Neural progenitor cell (in vitro differentiated cells): ENCODE data around the gene GDI1. TPM values are rescaled to one million over a fixed set of nuclear protein-coding genes. Genes with fewer than 3 reads are reported as not detected.

Experiments used
- DNase-seq: peaks from one replicate; pipeline ENCODE4 v3.0.0-alpha.2; 2016; ENCODE audit warnings: low spot score
- H2AFZ ChIP-seq: fragments of 200-600 bp; sonication (generic); replicated peaks from 2 replicates; pipeline ENCODE4 v1.6.1; 2016; ENCODE audit warnings: antibody characterized with exemption
- H3F3A ChIP-seq: fragments of 200-600 bp; sonication (generic); 2 replicates; pipeline ENCODE4 v1.6.1; 2016; ENCODE audit warnings: antibody characterized with exemption, low read depth
- H3K27ac ChIP-seq: fragments of 200-600 bp; sonication (generic); 2 replicates; pipeline ENCODE4 v1.5.1; 2016; ENCODE audit warnings: mild to moderate bottlenecking
- H3K27me3 ChIP-seq: fragments of 200-600 bp; sonication (generic); 2 replicates; pipeline ENCODE4 v1.6.1; 2016; ENCODE audit warnings: mild to moderate bottlenecking, moderate library complexity
- H3K36me3 ChIP-seq: fragments of 200-600 bp; sonication (generic); 2 replicates; pipeline ENCODE4 v1.5.1; 2016
- H3K4me1 ChIP-seq: fragments of 200-600 bp; sonication (generic); 2 replicates; pipeline ENCODE4 v1.6.1; 2016; ENCODE audit warnings: mixed run types
- H3K4me2 ChIP-seq: fragments of 200-600 bp; sonication (generic); 2 replicates; pipeline ENCODE4 v1.6.1; 2016
- H3K4me3 ChIP-seq: fragments of 200-600 bp; sonication (generic); 2 replicates; pipeline ENCODE4 v1.5.1; 2016
- H3K79me2 ChIP-seq: fragments of 200-600 bp; sonication (generic); 2 replicates; pipeline ENCODE4 v1.6.1; 2016; ENCODE audit warnings: low read depth
- H3K9ac ChIP-seq: fragments of 200-600 bp; sonication (generic); 2 replicates; pipeline ENCODE4 v1.6.1; 2016
- H3K9me3 ChIP-seq: fragments of 200-600 bp; sonication (generic); 2 replicates; pipeline ENCODE4 v1.5.1; 2016; ENCODE audit warnings: low read depth
- H4K20me1 ChIP-seq: fragments of 200-600 bp; sonication (generic); 2 replicates; pipeline ENCODE4 v1.6.1; 2016; ENCODE audit warnings: low read depth
- H3K27ac Mint-ChIP-seq: 3 replicates; pipeline ENCODE4 v1.8.0; 2021; ENCODE audit warnings: mixed read lengths
- H3K27me3 Mint-ChIP-seq: 2 replicates; pipeline ENCODE4 v1.8.0; 2022; ENCODE audit warnings: low read depth, mild to moderate bottlenecking, inconsistent platforms, moderate library complexity, mixed read lengths; ENCODE audit not compliant: insufficient read depth
- H3K36me3 Mint-ChIP-seq: 3 replicates; pipeline ENCODE4 v1.8.0; 2021; ENCODE audit warnings: mixed read lengths
- H3K4me1 Mint-ChIP-seq: 3 replicates; pipeline ENCODE4 v1.8.0; 2021; ENCODE audit warnings: mixed read lengths
- H3K4me3 Mint-ChIP-seq: 3 replicates; pipeline ENCODE4 v1.8.0; 2021; ENCODE audit warnings: mild to moderate bottlenecking, moderate library complexity, mixed read lengths
- H3K9me3 Mint-ChIP-seq: 3 replicates; pipeline ENCODE4 v1.8.0; 2020; ENCODE audit warnings: mixed read lengths
- CTCF ChIP-seq: fragments of 200-600 bp; sonication (generic); IDR thresholded peaks from 2 replicates; pipeline ENCODE4 v1.5.1; 2017; ENCODE audit warnings: antibody characterized with exemption, mild to moderate bottlenecking
- EZH2 ChIP-seq: fragments of 200-600 bp; sonication (generic); IDR thresholded peaks from 2 replicates; pipeline ENCODE4 v1.6.1; 2017; ENCODE audit warnings: antibody characterized with exemption, mild to moderate bottlenecking, moderate library complexity
- EZH2phosphoT487 ChIP-seq: fragments of 200-600 bp; sonication (generic); IDR thresholded peaks from 2 replicates; pipeline ENCODE4 v1.6.1; 2017; ENCODE audit warnings: antibody characterized with exemption
- total RNA-seq: library from RNA; depleted of rRNA; stranded (reverse); fragments of >200 nt; gene quantifications from 2 replicates; pipeline ENCODE4 v1.2.3, GENCODE V29; 2015; ENCODE audit warnings: low replicate concordance

GDI1 gene
- total RNA-seq, 1 donor from 2014 or later: 119 TPM

- TF ChIP-seq CTCF (no peak), EZH2 (no peak), EZH2phosphoT487 (no peak)
- Histone ChIP-seq H3K4me1 (no peaks in the 10 kb centered on the region), H3K27ac (no peak overlapping the region), H3F3A (peaks cover 3% of the 10 kb centered on the region), H3K9me3 (no peaks in the 10 kb centered on the region), H2AFZ (no peak overlapping the region), H3K27me3 (peaks cover 6% of the 10 kb centered on the region), H3K9ac (no peak overlapping the region), H3K4me3 (no peak overlapping the region), H3K36me3 (no peaks in the 10 kb centered on the region), H3K4me2 (no peak overlapping the region), H4K20me1 (no peaks in the 10 kb centered on the region), H3K79me2 (no peaks in the 10 kb centered on the region)
- Mint-ChIP-seq H3K4me3 (peak overlapping the region; percentile 53), H3K27me3 (peaks cover 7% of the 10 kb centered on the region), H3K36me3 (peaks cover 4% of the 10 kb centered on the region), H3K4me1 (peaks cover 5% of the 10 kb centered on the region), H3K9me3 (peaks cover 17% of the 10 kb centered on the region), H3K27ac (no peak overlapping the region)
- no peak for DNase-seq
These were observed 47.5 kb downstream of the GDI1 start for GRCh38 chrX:154484255-154485149.

GRCh38 chrX:154485150-154486051, 48.4 kb downstream of the GDI1 start:
- H3K9me3 Mint-ChIP-seq: peaks cover 19% of the 10 kb centered on the region
- H3K27ac ChIP-seq: no peak overlapping the region
- H3K27me3 ChIP-seq: peaks cover 11% of the 10 kb centered on the region
- no peak for DNase-seq
- H3K36me3 Mint-ChIP-seq: peaks cover 4% of the 10 kb centered on the region
- no peaks in the 10 kb centered on the region for H3K4me1 ChIP-seq
- H3K9ac ChIP-seq: no peak overlapping the region
- peak overlapping the region; percentile 84 for H3K4me2 ChIP-seq
- H3F3A ChIP-seq: peaks cover 3% of the 10 kb centered on the region
- H3K27me3 Mint-ChIP-seq: peaks cover 11% of the 10 kb centered on the region
- H3K4me3 ChIP-seq: peak overlapping the region; percentile 58
- peaks cover 7% of the 10 kb centered on the region for H3K4me1 Mint-ChIP-seq
- H3K36me3 ChIP-seq: no peaks in the 10 kb centered on the region
- peak overlapping the region; percentile 74 for H3K4me3 Mint-ChIP-seq
- no peak overlapping the region for H3K27ac Mint-ChIP-seq
- no peak for TF ChIP-seq EZH2
- no peak for TF ChIP-seq CTCF
- no peak for TF ChIP-seq EZH2phosphoT487
- no peak overlapping the region for H2AFZ ChIP-seq
- no peaks in the 10 kb centered on the region for H3K9me3 ChIP-seq
- H3K79me2 ChIP-seq: no peaks in the 10 kb centered on the region
- no peaks in the 10 kb centered on the region for H4K20me1 ChIP-seq

- Mint-ChIP-seq H3K4me1 (peaks cover 7% of the 10 kb centered on the region), H3K36me3 (peaks cover 4% of the 10 kb centered on the region), H3K9me3 (peaks cover 17% of the 10 kb centered on the region), H3K4me3 (no peak overlapping the region), H3K27me3 (peaks cover 10% of the 10 kb centered on the region), H3K27ac (no peak overlapping the region)
- H4K20me1 ChIP-seq: no peaks in the 10 kb centered on the region
- H3K9me3 ChIP-seq: no peaks in the 10 kb centered on the region
- H3F3A ChIP-seq: peaks cover 6% of the 10 kb centered on the region
- peaks cover 11% of the 10 kb centered on the region for H3K27me3 ChIP-seq
- DNase-seq: no peak
- TF ChIP-seq EZH2phosphoT487: no peak
- TF ChIP-seq EZH2: no peak
- no peak for TF ChIP-seq CTCF
- H3K27ac ChIP-seq: no peak overlapping the region
- no peaks in the 10 kb centered on the region for H3K79me2 ChIP-seq
- H3K9ac ChIP-seq: no peak overlapping the region
- peak overlapping the region; percentile 84 for H3K4me2 ChIP-seq
- H2AFZ ChIP-seq: no peak overlapping the region
- H3K36me3 ChIP-seq: no peaks in the 10 kb centered on the region
- H3K4me1 ChIP-seq: no peaks in the 10 kb centered on the region
- H3K4me3 ChIP-seq: peak overlapping the region; percentile 58
These were observed 49.1 kb downstream of the GDI1 start for GRCh38 chrX:154486052-154486395.
